Testis (tissue), 2 donors: ENCODE data around the gene PPP2R2C.

ENCODE experiments used
- POLR2A ChIP-seq: fragments of 450-650 bp; IDR thresholded peaks from one replicate; pipeline ENCODE4 v1.6.1; 2017; ENCODE audit warnings: antibody characterized with exemption, mild to moderate bottlenecking, moderate library complexity
- TF ChIP-seq, protein P1 (sequence below), 3 experiments: fragments of 450-650 bp in 2 of 3; fragments of 200-600 bp in 1 of 3; sonication (generic) in 1 of 3; IDR thresholded peaks; one replicate each; pipeline ENCODE4 v1.5.1; 2016 to 2019; ENCODE audit warnings: antibody characterized with exemption in 3 of 3, mild to moderate bottlenecking in 2 of 3, moderate library complexity in 1 of 3

DNA sequence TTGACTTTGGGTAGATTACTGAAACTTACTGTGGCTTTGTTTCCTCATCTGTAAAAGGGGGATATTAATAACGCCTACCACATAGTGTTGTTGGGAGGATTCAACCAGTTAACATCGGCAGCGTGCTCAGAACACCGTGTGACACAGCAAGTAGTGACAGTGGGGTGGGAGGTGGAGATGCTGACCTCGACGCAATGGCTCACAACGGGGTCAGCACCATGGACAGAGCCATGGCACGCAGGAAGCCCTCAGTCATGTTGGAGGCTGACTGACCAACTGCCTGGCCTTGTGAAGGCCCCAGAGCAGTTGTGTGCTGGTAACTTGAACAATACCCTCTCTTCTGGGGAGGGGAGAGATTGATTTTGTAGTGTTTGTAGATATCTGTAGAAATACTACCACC lies 109.5 kb downstream of the PPP2R2C start:
- TF ChIP-seq POLR2A, result no peak
- TF ChIP-seq, protein P1, sequence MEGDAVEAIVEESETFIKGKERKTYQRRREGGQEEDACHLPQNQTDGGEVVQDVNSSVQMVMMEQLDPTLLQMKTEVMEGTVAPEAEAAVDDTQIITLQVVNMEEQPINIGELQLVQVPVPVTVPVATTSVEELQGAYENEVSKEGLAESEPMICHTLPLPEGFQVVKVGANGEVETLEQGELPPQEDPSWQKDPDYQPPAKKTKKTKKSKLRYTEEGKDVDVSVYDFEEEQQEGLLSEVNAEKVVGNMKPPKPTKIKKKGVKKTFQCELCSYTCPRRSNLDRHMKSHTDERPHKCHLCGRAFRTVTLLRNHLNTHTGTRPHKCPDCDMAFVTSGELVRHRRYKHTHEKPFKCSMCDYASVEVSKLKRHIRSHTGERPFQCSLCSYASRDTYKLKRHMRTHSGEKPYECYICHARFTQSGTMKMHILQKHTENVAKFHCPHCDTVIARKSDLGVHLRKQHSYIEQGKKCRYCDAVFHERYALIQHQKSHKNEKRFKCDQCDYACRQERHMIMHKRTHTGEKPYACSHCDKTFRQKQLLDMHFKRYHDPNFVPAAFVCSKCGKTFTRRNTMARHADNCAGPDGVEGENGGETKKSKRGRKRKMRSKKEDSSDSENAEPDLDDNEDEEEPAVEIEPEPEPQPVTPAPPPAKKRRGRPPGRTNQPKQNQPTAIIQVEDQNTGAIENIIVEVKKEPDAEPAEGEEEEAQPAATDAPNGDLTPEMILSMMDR (IDR thresholded peaks at IDR 0.05), result no peak
